Kasumi-1 (cell line): ENCODE data around the gene SP1.
"Not testable (repeated sequence)": the region's sequence is repeated elsewhere in the genome, so short reads cannot be mapped to it uniquely, and the experiment has no call there.

Experiments
- DNase-seq, 2 experiments: peaks; one replicate each; lab custom pipeline; 2025; lab: John Stamatoyannopoulos, UW

SP1 gene

GRCh38 chr12:53358836-53359419 is 21.0 kb upstream of the SP1 start:
- DNase-seq: no peak

- not testable (repeated sequence) for DNase-seq
Observed at GRCh38 chr12:53361638-53362037, 18.3 kb upstream of the SP1 start.

- DNase-seq: peak in 1 of 2 experiments; percentile 13
Observed at GRCh38 chr12:53365245-53365904, 14.6 kb upstream of the SP1 start.

GRCh38 chr12:53373554-53374133 is 6.3 kb upstream of the SP1 start:
- not testable (repeated sequence) for DNase-seq

- DNase-seq: not testable (repeated sequence)
Observed at GRCh38 chr12:53374277-53374676, 5.7 kb upstream of the SP1 start.

- no peak for DNase-seq
Observed at GRCh38 chr12:53376747-53377146, 3.2 kb upstream of the SP1 start.

GRCh38 chr12:53378222-53378621 is 1.8 kb upstream of the SP1 start:
- no peak for DNase-seq

- DNase-seq: peak in 1 of 2 experiments; percentile 39
Observed at GRCh38 chr12:53378724-53379388, 1.1 kb upstream of the SP1 start.

- DNase-seq: peak; percentile 100
Observed at GRCh38 chr12:53379389-53380103, 430 bp upstream of the SP1 start.

- peak in 1 of 2 experiments; percentile 19 for DNase-seq
Observed at GRCh38 chr12:53380794-53381730, 1.1 kb downstream of the SP1 start.

GRCh38 chr12:53381731-53382630 is 2.0 kb downstream of the SP1 start:
- DNase-seq: peak; percentile 39 to 61

- DNase-seq: no peak
Observed at GRCh38 chr12:53383258-53383657, 3.3 kb downstream of the SP1 start.

- not testable (repeated sequence) for DNase-seq
Observed at GRCh38 chr12:53386381-53386780, 6.4 kb downstream of the SP1 start.

- no peak for DNase-seq
Observed at GRCh38 chr12:53388932-53389331, 9.0 kb downstream of the SP1 start.

GRCh38 chr12:53389702-53390101 is 9.7 kb downstream of the SP1 start:
- DNase-seq: no peak

GRCh38 chr12:53391724-53392123 is 11.7 kb downstream of the SP1 start:
- DNase-seq: no peak

GRCh38 chr12:53399896-53400295 is 19.9 kb downstream of the SP1 start:
- no peak for DNase-seq

- not testable (repeated sequence) for DNase-seq
Observed at GRCh38 chr12:53402351-53402750, 22.4 kb downstream of the SP1 start.

GRCh38 chr12:53402871-53403270 is 22.9 kb downstream of the SP1 start:
- DNase-seq: no peak

- no peak for DNase-seq
Observed at GRCh38 chr12:53410951-53411350, 31.0 kb downstream of the SP1 start.
